ENCODE data around the gene CHSY1. TPM values are rescaled to one million over a fixed set of nuclear protein-coding genes. Genes with fewer than 3 reads are reported as not detected.

CHSY1 gene
- total and polyA plus RNA-seq, 10 donors = 6.8 to 99.5 (median 52.8) TPM

DNA sequence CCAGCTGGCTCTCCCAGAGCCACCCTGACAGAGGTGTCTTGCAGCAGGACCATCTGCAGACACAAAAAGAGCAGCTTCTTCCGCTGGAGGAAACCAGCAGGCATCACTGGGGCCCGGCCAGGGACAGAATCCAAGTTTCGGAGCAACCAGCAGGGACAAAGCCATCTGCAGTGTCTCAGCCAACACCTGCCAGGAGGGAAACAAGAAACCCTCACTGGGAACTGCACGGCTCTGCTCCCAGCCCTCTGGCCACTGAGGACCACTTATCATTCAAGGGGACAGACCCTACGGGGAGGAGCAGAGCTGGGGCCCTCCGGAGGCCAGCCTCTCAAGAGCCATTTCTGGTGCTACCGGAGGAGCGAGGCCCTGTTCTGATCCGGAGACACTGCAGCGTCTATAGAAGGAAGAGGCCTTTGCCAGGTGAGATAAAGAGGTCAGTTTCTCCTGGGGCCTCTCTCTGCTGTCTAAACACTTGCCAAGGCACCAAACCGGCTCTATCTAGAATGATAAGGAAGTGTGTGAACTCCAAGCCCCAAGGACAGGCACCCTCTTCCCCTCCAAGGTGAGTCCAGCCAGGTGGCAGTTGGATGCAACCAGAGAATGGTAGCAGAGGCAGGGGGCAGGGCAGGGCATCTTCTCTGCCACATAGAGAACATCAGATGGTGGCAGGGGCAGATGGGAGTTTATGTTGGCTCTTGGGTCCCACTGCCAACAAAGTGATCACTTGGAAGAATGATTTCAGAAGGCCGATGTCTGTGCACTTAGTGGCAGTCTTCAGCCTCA lies 89.0 kb downstream of the CHSY1 start:
- H3K36me3 ChIP-seq = no peaks in the 10 kb centered on the region
- DNase-seq = peak; percentile 67
- H3K27ac ChIP-seq = peak overlapping the region in 4 of 8 donors; percentile 24 to 46 (median 36)
- H3K27me3 ChIP-seq (replicated peaks in 1 of 7) = no peaks in the 10 kb centered on the region
- intact Hi-C loops (cut with DNase I; ENCODE audit: low total_unique reads) = no loop called here
- H3K4me1 ChIP-seq = peaks cover 3 to 34% (median 23%) of the 10 kb centered on the region in 6 donors
- peaks cover 9 to 41% (median 32%) of the 10 kb centered on the region in 8 donors for H3K9me3 ChIP-seq
- H3K4me3 ChIP-seq = no peak overlapping the region
- TF ChIP-seq POLR2A (IDR thresholded peaks at IDR 0.05) (no peak), POLR2AphosphoS5 (IDR thresholded peaks at IDR 0.05) (peak in 1 of 3 donors; percentile 11), CTCF (IDR thresholded peaks at IDR 0.05 in 8 of 11, conservative IDR thresholded peaks at IDR 0.05 in 3 of 11) (no peak)
- 61 to 87% (median 77%) methylated on average over 11 to 12 of the region's 12 CpGs for WGBS, 5 donors

GRCh38 chr15:101161656-101162055 lies 90.2 kb downstream of the CHSY1 start:
- WGBS, 5 donors = 62 to 79% (median 73%) methylated on average over 7 to 8 of the region's 8 CpGs
- intact Hi-C loops (cut with DNase I; ENCODE audit: low total_unique reads) = no loop called here
- DNase-seq = peak; percentile 36

DNA sequence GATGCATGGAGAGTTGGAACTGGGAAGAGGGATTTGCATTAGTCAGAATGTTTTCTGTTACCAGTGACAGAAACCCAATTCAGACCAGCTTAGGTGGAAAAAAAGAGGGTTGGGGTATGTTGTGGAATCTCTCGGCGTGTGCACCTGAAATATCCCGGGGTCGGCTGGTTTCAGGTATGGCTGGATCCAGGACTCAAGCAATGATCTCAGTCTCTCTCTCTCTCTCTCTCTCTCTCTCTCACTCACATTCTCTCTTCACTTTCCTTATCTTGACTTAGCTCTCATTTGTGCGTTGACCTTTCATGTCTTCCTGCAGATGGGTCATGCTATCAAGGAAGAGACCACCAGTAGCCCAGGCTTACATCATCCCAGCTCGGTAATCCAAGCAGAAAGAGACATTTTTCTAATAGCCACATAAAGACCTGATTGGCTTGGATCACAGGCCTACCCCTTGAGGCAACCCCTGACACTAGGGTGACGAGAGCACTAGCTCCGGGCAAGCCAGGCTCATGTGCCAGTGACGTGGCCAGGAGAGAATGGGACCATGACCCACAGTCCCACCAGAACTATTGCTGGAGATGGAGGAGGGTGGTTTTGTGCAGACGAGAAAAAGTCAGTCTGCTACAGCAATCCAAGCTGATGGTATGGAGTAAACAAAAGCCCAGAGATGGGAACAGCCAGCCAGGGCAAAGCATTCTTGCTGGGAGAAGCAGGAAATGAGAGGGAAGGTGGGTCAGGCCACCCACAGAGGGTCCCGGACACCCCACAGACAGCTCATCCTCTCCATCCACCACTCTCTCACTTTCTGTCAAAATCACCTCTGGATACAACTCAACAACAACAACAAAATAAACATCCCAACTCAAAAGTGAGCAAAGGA lies 91.7 kb downstream of the CHSY1 start:
- intact Hi-C loops (cut with DNase I; ENCODE audit: low total_unique reads) = no loop called here
- Histone ChIP-seq H3K4me3 (no peak overlapping the region), H3K9me3 (peaks cover 0 to 20% (median 14%) of the 10 kb centered on the region in 8 donors), H3K27ac (no peak overlapping the region), H3K4me1 (peaks cover 0 to 20% (median 11%) of the 10 kb centered on the region in 6 donors), H3K27me3 (replicated peaks in 1 of 7) (no peaks in the 10 kb centered on the region), H3K36me3 (no peaks in the 10 kb centered on the region)
- 80 to 87% (median 85%) methylated on average over 11 of the region's 11 CpGs for WGBS, 5 donors
- DNase-seq = peak; percentile 54
- TF ChIP-seq POLR2A (IDR thresholded peaks at IDR 0.05) (no peak), CTCF (IDR thresholded peaks at IDR 0.05 in 8 of 11, conservative IDR thresholded peaks at IDR 0.05 in 3 of 11) (no peak), POLR2AphosphoS5 (IDR thresholded peaks at IDR 0.05) (no peak)

More at GRCh38 chr15:101161656-101162055, 90.2 kb downstream of the CHSY1 start:
- H3K27ac ChIP-seq = no peak overlapping the region
- H3K4me1 ChIP-seq = peaks cover 0 to 22% (median 12%) of the 10 kb centered on the region in 6 donors
- no peaks in the 10 kb centered on the region for H3K27me3 ChIP-seq (replicated peaks in 1 of 7)
- no peaks in the 10 kb centered on the region for H3K36me3 ChIP-seq
- peaks cover 9 to 35% (median 29%) of the 10 kb centered on the region in 8 donors for H3K9me3 ChIP-seq
- no peak overlapping the region for H3K4me3 ChIP-seq
- TF ChIP-seq CTCF (IDR thresholded peaks at IDR 0.05 in 8 of 11, conservative IDR thresholded peaks at IDR 0.05 in 3 of 11) = no peak
- TF ChIP-seq POLR2A (IDR thresholded peaks at IDR 0.05) = no peak
- TF ChIP-seq POLR2AphosphoS5 (IDR thresholded peaks at IDR 0.05) = no peak
